BLaER1 (cell line): Measurements from ENCODE around the gene PCCA.

Source experiments
- H3K27ac ChIP-seq: shearing (Covaris generic); formaldehyde crosslinking; 2 replicates; pipeline ENCODE4 v1.8.1; 2022
- H3K27me3 ChIP-seq: shearing (Covaris generic); formaldehyde crosslinking; 2 replicates; pipeline ENCODE4 v1.8.1; 2022
- H3K36me3 ChIP-seq: shearing (Covaris generic); formaldehyde crosslinking; 2 replicates; pipeline ENCODE4 v1.8.1; 2022
- H3K4me1 ChIP-seq: shearing (Covaris generic); formaldehyde crosslinking; 2 replicates; pipeline ENCODE4 v1.8.1; 2022
- H3K4me2 ChIP-seq: shearing (Covaris generic); formaldehyde crosslinking; 2 replicates; pipeline ENCODE4 v1.8.1; 2022
- H3K4me3 ChIP-seq: shearing (Covaris generic); formaldehyde crosslinking; 2 replicates; pipeline ENCODE4 v1.8.1; 2022
- H3K9ac ChIP-seq: shearing (Covaris generic); formaldehyde crosslinking; 2 replicates; pipeline ENCODE4 v1.8.1; 2022
- H3K9me3 ChIP-seq: shearing (Covaris generic); formaldehyde crosslinking; 2 replicates; pipeline ENCODE4 v1.8.1; 2022
- H4K20me1 ChIP-seq: shearing (Covaris generic); formaldehyde crosslinking; 2 replicates; pipeline ENCODE4 v1.8.1; 2022
- Cebpa-rat ChIP-seq: shearing (Covaris generic); IDR thresholded peaks from 2 replicates; pipeline ENCODE4 v1.8.1; 2022

Gene PCCA

DNA sequence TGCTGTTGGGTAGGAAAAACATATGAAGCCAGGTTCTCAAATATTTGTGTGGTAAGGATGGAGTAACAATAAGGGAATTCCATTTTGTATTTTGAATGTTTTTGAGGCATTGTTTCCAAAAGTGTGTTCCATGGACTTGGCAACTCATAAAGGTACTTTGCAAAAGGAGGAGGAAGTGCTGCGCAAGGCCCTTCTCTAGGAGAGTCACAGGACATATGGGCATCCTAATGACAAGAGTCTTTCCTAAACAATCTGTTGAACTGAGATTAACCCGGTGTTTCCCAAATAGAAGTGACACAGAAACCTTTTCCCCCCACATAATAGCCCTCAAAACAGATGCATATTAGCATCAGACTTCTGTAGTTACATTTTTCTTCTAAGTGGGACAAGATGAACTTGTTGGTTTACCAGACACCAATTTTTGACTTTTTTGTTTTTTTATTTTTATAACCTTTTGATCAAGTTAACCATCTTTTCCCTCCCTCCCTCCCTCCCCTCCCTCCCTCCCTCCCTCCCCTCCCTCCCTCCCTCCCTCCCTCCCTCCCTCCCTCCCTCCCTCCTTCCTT, 209.3 kb downstream of the PCCA start:
- H3K27me3 ChIP-seq = no peaks in the 10 kb centered on the region
- no peaks in the 10 kb centered on the region for H3K4me1 ChIP-seq
- H3K4me2 ChIP-seq = no peak overlapping the region
- H4K20me1 ChIP-seq = no peaks in the 10 kb centered on the region
- TF ChIP-seq Cebpa-rat = no peak
- H3K9me3 ChIP-seq = peaks cover 5% of the 10 kb centered on the region; the same call in 1 of the 2 replicates
- H3K27ac ChIP-seq = no peak overlapping the region
- no peak overlapping the region for H3K9ac ChIP-seq
- no peaks in the 10 kb centered on the region for H3K36me3 ChIP-seq
- no peak overlapping the region for H3K4me3 ChIP-seq

DNA sequence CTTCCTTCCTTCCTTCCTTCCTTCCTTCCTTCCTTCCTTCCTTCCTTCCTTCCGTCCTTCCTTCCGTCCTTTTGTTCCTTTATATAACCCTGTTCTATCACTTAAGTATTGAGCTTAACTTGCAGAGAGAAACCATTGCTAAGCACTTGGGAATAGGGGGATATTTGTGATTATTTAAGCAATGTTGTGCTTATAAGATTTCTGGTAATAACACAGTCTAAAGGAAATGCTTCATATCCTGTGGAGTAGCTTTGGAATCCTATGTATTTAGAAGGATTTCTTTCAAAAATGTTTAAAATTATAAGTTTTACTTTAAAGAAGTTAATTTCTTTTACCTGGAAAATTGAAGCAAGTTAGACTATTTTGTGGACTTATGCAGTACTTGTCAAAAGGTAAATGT, 209.8 kb downstream of the PCCA start:
- H3K36me3 ChIP-seq = no peaks in the 10 kb centered on the region
- H3K4me3 ChIP-seq = no peak overlapping the region
- no peaks in the 10 kb centered on the region for H4K20me1 ChIP-seq
- TF ChIP-seq Cebpa-rat = no peak
- no peaks in the 10 kb centered on the region for H3K27me3 ChIP-seq
- H3K4me1 ChIP-seq = no peaks in the 10 kb centered on the region
- peaks cover 5% of the 10 kb centered on the region; the same call in 1 of the 2 replicates for H3K9me3 ChIP-seq
- no peak overlapping the region for H3K27ac ChIP-seq
- no peak overlapping the region for H3K9ac ChIP-seq
- no peak overlapping the region for H3K4me2 ChIP-seq

DNA sequence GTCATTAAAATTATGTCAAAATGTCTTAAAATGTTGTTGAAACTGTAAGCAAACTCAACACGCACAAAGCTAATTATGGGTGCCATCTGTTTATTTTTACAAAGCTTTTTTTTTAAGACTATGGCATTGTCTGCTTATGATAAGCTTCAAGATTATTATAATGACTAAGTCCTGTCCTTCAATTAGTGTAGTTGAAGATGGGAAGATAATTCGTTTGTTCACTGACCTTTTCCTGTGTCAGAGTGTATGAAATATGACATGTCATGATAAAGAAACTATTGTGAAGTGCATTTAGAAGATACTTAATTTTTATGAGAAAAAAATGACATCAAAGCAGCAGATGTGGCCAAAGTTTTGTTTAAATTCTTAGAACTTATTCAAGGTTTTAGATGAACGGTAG, 211.3 kb downstream of the PCCA start:
- TF ChIP-seq Cebpa-rat = no peak
- Histone ChIP-seq H3K9ac (no peak overlapping the region), H3K27ac (no peak overlapping the region), H3K36me3 (no peaks in the 10 kb centered on the region), H3K4me3 (no peak overlapping the region), H3K27me3 (no peaks in the 10 kb centered on the region), H3K4me1 (peaks cover 7% of the 10 kb centered on the region), H4K20me1 (no peaks in the 10 kb centered on the region), H3K4me2 (no peak overlapping the region), H3K9me3 (peaks cover 5% of the 10 kb centered on the region; the same call in 1 of the 2 replicates)

DNA sequence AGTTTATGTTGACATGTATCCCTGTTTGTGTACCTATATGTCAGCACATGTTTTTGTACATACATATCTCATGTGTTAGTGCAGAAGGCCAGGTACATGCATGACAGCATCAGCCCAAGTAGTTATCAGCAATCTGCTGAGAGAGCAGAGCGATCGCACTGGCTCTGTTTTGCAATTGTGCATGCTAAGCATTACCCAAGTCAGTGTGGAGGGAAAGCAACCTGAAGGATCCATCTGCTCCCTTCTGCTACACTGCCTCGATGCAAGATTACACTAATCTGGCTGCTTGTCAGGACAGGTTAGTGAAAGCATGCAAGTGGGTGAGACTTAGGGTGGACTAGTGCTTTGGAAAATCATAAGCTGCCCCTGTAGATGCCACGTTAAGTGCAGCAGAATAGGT, 211.8 kb downstream of the PCCA start:
- Histone ChIP-seq H3K27ac (no peak overlapping the region), H3K4me3 (no peak overlapping the region), H3K4me1 (peaks cover 11% of the 10 kb centered on the region), H4K20me1 (no peaks in the 10 kb centered on the region), H3K9ac (no peak overlapping the region), H3K36me3 (no peaks in the 10 kb centered on the region), H3K4me2 (no peak overlapping the region), H3K9me3 (peaks cover 5% of the 10 kb centered on the region; the same call in 1 of the 2 replicates), H3K27me3 (no peaks in the 10 kb centered on the region)
- no peak for TF ChIP-seq Cebpa-rat

DNA sequence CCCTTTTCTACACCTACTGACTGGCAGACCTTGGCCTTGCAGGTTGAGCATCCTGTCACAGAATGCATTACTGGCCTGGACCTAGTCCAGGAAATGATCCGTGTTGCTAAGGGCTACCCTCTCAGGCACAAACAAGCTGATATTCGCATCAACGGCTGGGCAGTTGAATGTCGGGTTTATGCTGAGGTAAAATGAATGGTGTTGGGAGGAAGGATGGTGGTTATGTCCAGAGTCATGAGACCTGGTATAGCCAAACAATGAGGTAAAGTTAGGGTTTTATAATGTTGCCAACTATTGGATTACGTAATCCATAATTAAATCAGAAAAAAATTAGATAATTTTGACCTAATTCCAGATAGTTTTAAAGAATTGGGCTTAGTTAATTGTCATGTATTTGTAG, 212.5 kb downstream of the PCCA start:
- no peaks in the 10 kb centered on the region for H4K20me1 ChIP-seq
- H3K27me3 ChIP-seq = no peaks in the 10 kb centered on the region
- H3K4me2 ChIP-seq = no peak overlapping the region
- H3K9ac ChIP-seq = no peak overlapping the region
- peaks cover 18% of the 10 kb centered on the region for H3K4me1 ChIP-seq
- no peak overlapping the region for H3K4me3 ChIP-seq
- no peak overlapping the region for H3K27ac ChIP-seq
- peaks cover 5% of the 10 kb centered on the region; the same call in 1 of the 2 replicates for H3K9me3 ChIP-seq
- peak; percentile 71; the same call in 1 of the 2 replicates for TF ChIP-seq Cebpa-rat
- H3K36me3 ChIP-seq = no peaks in the 10 kb centered on the region

DNA sequence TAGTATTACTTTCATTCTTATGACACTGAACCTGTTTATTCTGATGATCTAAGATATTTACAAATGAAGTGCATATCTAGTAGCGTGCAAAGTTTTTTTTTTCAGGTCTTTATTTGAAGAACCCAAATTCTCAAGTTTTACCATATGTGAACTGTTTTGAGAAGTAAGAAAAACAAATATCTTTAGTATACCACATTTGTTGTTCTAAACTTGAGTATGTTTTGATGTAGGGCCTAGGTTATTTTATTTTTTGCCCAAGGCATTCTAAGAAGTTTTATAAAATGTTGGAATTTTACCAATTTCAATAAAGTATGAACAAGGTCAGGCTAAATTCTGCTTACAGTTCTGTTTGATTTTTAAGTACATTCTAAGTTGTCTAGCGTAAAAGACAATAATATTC, 213.5 kb downstream of the PCCA start:
- Histone ChIP-seq H4K20me1 (no peaks in the 10 kb centered on the region), H3K4me1 (peaks cover 28% of the 10 kb centered on the region), H3K27ac (no peak overlapping the region), H3K9ac (no peak overlapping the region), H3K4me2 (no peak overlapping the region), H3K27me3 (no peaks in the 10 kb centered on the region), H3K9me3 (peaks cover 5% of the 10 kb centered on the region; the same call in 1 of the 2 replicates), H3K4me3 (no peak overlapping the region), H3K36me3 (no peaks in the 10 kb centered on the region)
- TF ChIP-seq Cebpa-rat = no peak

DNA sequence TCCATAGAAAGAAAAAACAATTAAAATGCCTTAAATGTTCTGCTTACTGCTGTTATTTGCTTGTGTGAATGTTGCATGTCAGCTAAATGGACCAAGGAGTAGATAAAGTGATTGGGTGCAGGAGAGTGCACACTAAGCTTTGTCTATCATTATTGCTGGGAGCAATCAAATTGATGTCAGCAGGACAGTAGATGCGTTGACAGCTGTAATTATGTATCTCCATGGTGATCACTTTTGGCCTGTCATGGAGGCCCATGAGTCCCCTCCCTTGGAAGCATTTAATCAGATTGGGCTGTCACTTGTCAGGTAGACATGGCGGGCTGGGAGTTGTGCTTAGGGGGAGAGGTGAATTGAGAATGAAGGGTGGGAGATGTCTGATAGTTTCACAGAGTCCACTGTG, 215.3 kb downstream of the PCCA start:
- no peak overlapping the region for H3K9ac ChIP-seq
- TF ChIP-seq Cebpa-rat = no peak
- H3K4me2 ChIP-seq = no peak overlapping the region
- H3K4me1 ChIP-seq = peaks cover 30% of the 10 kb centered on the region
- no peaks in the 10 kb centered on the region for H4K20me1 ChIP-seq
- H3K4me3 ChIP-seq = no peak overlapping the region
- no peak overlapping the region for H3K27ac ChIP-seq
- H3K27me3 ChIP-seq = no peaks in the 10 kb centered on the region
- H3K36me3 ChIP-seq = no peaks in the 10 kb centered on the region
- H3K9me3 ChIP-seq = no peaks in the 10 kb centered on the region

DNA sequence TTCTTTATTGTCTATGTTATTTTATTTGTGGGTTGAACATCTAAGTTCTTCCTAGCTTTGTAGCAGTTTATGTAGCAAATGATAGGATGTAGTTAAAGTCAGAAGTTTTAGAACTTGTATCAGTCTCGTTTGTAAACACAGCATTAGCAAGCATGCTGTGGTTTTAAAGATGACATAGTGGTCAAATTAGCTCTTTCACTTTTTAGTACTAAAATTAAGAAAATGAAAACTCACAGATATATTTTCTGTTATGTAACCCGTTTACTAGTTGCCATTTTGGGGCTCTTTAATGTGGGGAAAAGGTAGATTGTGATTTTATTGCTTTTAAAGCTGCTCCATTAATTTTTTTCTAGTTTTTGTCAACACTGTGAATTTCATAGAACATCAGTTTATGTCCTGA, 216.5 kb downstream of the PCCA start:
- Histone ChIP-seq H3K9ac (no peak overlapping the region), H3K27me3 (no peaks in the 10 kb centered on the region), H3K36me3 (no peaks in the 10 kb centered on the region), H3K9me3 (no peaks in the 10 kb centered on the region), H3K4me3 (no peak overlapping the region), H3K27ac (no peak overlapping the region), H3K4me2 (peak overlapping the region; percentile 83), H3K4me1 (peaks cover 30% of the 10 kb centered on the region), H4K20me1 (no peaks in the 10 kb centered on the region)
- no peak for TF ChIP-seq Cebpa-rat

DNA sequence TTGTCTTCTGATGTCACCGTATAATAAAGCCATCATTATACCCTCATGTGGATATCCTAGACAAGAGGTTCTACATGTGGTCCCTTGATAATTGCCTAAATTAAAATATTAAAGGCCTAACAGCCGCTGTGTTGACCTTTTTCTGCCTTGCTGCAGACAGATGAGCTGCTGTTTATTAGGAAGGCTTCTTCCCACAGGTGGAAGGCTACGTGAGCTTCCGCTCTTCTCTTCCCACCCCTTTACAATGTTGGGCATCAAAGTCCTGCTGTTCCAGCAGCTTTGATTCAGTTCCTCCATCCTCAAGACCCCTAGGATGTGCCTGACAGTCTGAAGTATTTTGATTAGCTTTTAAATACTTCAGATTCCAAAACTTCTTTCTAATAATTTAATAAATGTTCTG, 217.1 kb downstream of the PCCA start:
- Histone ChIP-seq H3K4me2 (peak overlapping the region; percentile 83), H3K36me3 (no peaks in the 10 kb centered on the region), H3K9ac (0 out of 2 replicates have a peak overlapping the region, but pooled peaks have one; percentile 65), H3K27ac (peak overlapping the region; percentile 83), H4K20me1 (no peaks in the 10 kb centered on the region), H3K27me3 (no peaks in the 10 kb centered on the region), H3K4me3 (peak overlapping the region; percentile 34; the same call in 1 of the 2 replicates), H3K4me1 (peaks cover 30% of the 10 kb centered on the region), H3K9me3 (no peaks in the 10 kb centered on the region)
- TF ChIP-seq Cebpa-rat = no peak

DNA sequence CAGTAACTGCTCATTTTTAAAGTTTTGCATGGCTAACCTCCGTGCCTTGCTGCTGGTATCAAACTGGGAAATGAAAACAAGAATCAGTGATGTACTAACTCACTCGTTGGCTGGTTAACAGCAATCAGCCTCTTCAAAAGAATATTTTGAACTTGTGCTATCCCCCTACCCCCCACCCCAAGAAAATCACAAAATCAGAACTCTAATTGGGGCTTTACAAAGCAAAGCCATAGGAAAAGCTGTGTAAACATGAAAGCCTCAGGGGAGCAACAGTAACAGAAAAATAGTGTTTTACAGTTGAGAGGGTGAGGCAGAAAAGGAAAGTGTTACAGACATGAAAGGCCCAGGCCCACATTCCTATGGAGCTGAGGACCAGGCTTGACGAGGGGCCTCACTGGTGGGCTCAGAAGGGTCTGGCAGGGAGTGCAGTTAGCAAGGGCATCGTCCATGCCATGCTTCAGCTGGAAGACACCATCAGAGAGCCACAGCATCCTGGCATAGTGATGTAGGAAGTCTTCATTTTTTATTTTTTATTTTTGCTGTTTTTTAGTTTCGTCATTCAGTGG, 217.6 kb downstream of the PCCA start:
- peak overlapping the region; percentile 34; the same call in 1 of the 2 replicates for H3K4me3 ChIP-seq
- peak overlapping the region; percentile 83 for H3K4me2 ChIP-seq
- H3K27me3 ChIP-seq = no peaks in the 10 kb centered on the region
- TF ChIP-seq Cebpa-rat = no peak
- peak overlapping the region; percentile 65; the same call in 1 of the 2 replicates for H3K9ac ChIP-seq
- peak overlapping the region; percentile 83 for H3K27ac ChIP-seq
- H4K20me1 ChIP-seq = no peaks in the 10 kb centered on the region
- no peaks in the 10 kb centered on the region for H3K36me3 ChIP-seq
- no peaks in the 10 kb centered on the region for H3K9me3 ChIP-seq
- peaks cover 30% of the 10 kb centered on the region for H3K4me1 ChIP-seq
